Endothelial cell of umbilical vein (primary cell): Measurements from ENCODE around the gene TYW1. TPM values are rescaled to one million over a fixed set of nuclear protein-coding genes. Genes with fewer than 3 reads are reported as not detected.
"Not testable (repeated sequence)": the region's sequence is repeated elsewhere in the genome, so short reads cannot be mapped to it uniquely, and the experiment has no call there.

Source experiments
- BruUV-seq: library from RNA; stranded (reverse); fragments of 400-500 nt; replicated peaks from 2 replicates; lab custom pipeline; 2021; lab: Mats Ljungman, UMichigan
- CTCF ChIA-PET: fragments of 300-600, 350-600 bp; sonication (Branson Sonifier 250); formaldehyde crosslinking; loops from one replicate; lab custom pipeline; 2021; ENCODE audit warnings: antibody characterized with exemption, inconsistent platforms; lab: Charles Lee
- POLR2A ChIA-PET: fragments of 300-600, 350-600 bp; sonication (Branson Sonifier 250); formaldehyde crosslinking; loops from one replicate; lab custom pipeline; 2021; ENCODE audit warnings: antibody characterized with exemption, inconsistent platforms; lab: Charles Lee
- DNase-seq: peaks from one replicate; pipeline ENCODE4 v3.0.0-alpha.2; 2011; ENCODE audit warnings: low read depth, low spot score
- FAIRE-seq: peaks from 2 replicates; lab custom pipeline; 2011; peaks lifted over from hg19 to GRCh38; lab: Jason Lieb, UNC
- H2AFZ ChIP-seq: 2 replicates; pipeline ENCODE4 v1.6.0; 2012; ENCODE audit warnings: low read depth, low read length, control low read depth, inconsistent platforms
- H3K27ac ChIP-seq: 2 replicates; pipeline ENCODE4 v1.5.1; 2011; ENCODE audit warnings: low read depth, mild to moderate bottlenecking, control low read depth, low read length, moderate library complexity; ENCODE audit not compliant: insufficient read depth
- H3K27me3 ChIP-seq, 2 experiments: 2 replicates each; pipeline versions ENCODE4 v1.6.0 to v1.6.1; 2011; ENCODE audit warnings: low read length in 2 of 2, mixed read lengths in 1 of 2; ENCODE audit not compliant: control insufficient read depth in 2 of 2, insufficient read depth in 2 of 2
- H3K36me3 ChIP-seq, 2 experiments: 2 replicates in 1 of 2; 3 replicates in 1 of 2; pipeline ENCODE4 v1.5.1; 2011; ENCODE audit warnings: low read length in 2 of 2, mild to moderate bottlenecking in 1 of 2, moderate library complexity in 1 of 2; ENCODE audit not compliant: control insufficient read depth in 2 of 2, insufficient read depth in 2 of 2; ENCODE audit errors: extremely low read depth in 1 of 2
- H3K4me1 ChIP-seq: 3 replicates; pipeline ENCODE4 v1.5.1; 2011; ENCODE audit warnings: mild to moderate bottlenecking, low read length; ENCODE audit not compliant: control insufficient read depth, insufficient read depth; ENCODE audit errors: extremely low read depth
- H3K4me2 ChIP-seq: 2 replicates; pipeline ENCODE4 v1.6.1; 2011; ENCODE audit warnings: low read length, control low read depth, mixed read lengths; ENCODE audit not compliant: insufficient read depth
- H3K4me3 ChIP-seq, 3 experiments: fragments of 200-600 bp in 1 of 3; sonication (generic), shearing (Covaris generic) in 1 of 3; replicated peaks in 1 of 3; 2 replicates each; pipeline ENCODE4 v1.5.1; 2011 to 2016; ENCODE audit warnings: control low read depth in 3 of 3, low read length in 3 of 3, mild to moderate bottlenecking in 2 of 3, inconsistent platforms in 1 of 3, low read depth in 1 of 3, moderate library complexity in 1 of 3; ENCODE audit not compliant: insufficient read depth in 1 of 3
- H3K79me2 ChIP-seq: 2 replicates; pipeline ENCODE4 v1.6.0; 2012; ENCODE audit warnings: low read length, inconsistent platforms; ENCODE audit not compliant: control insufficient read depth, insufficient read depth
- H3K9ac ChIP-seq: replicated peaks from 2 replicates; pipeline ENCODE3; 2011; ENCODE audit warnings: low read length, control low read depth; ENCODE audit not compliant: insufficient read depth; ENCODE audit errors: extremely low read depth
- H3K9me1 ChIP-seq: replicated peaks from 3 replicates; pipeline ENCODE4 v1.6.0; 2011; ENCODE audit warnings: mild to moderate bottlenecking, low read length; ENCODE audit not compliant: control insufficient read depth, insufficient read depth; ENCODE audit errors: extremely low read depth
- H3K9me3 ChIP-seq: replicated peaks from 2 replicates; pipeline ENCODE4 v1.5.1; 2012; ENCODE audit warnings: low read length, inconsistent platforms; ENCODE audit not compliant: control insufficient read depth, insufficient read depth
- H4K20me1 ChIP-seq: replicated peaks from 2 replicates; pipeline ENCODE3; 2011; ENCODE audit warnings: mild to moderate bottlenecking, low read length; ENCODE audit not compliant: control insufficient read depth, insufficient read depth; ENCODE audit errors: extremely low read depth
- dilution Hi-C: fragments of 300-500 bp; cut with MboI; formaldehyde crosslinking; loops from one replicate; pipeline ENCODE4 v1.15.0; 2019; ENCODE audit warnings: low sequenced_read_pairs; ENCODE audit not compliant: extremely low pct_ligation_motif_present
- intact Hi-C: fragments of 100-400 bp; cut with micrococcal nuclease; formaldehyde crosslinking; loops from one replicate; pipeline ENCODE4 v1.10.0; 2022
- polyA plus RNA-seq, 4 experiments: library from polyadenylated mRNA; depleted of rRNA in 3 of 4; stranded (reverse) in 3 of 4; unstranded in 1 of 4; fragments of >200 nt; gene quantifications; 2 replicates each; pipeline versions ENCODE4 v1.2.1 to v1.2.3, GENCODE V29; 2011 to 2012; ENCODE audit warnings: missing spikeins in 1 of 4
- total RNA-seq: library from RNA; stranded (reverse); gene quantifications from 2 replicates; pipeline ENCODE4 v1.2.3, GENCODE V29; 2021

Gene TYW1
- total and polyA plus RNA-seq, 2 donors (not counting 3 experiments of a cell fraction or from before 2014, with no cell fraction given): 7.7 to 15.9 TPM

- H4K20me1 ChIP-seq, CTCF ChIA-PET: not testable (repeated sequence)
Observed at GRCh38 chr7:67198865-67199526, 202.4 kb downstream of the TYW1 start.

DNA sequence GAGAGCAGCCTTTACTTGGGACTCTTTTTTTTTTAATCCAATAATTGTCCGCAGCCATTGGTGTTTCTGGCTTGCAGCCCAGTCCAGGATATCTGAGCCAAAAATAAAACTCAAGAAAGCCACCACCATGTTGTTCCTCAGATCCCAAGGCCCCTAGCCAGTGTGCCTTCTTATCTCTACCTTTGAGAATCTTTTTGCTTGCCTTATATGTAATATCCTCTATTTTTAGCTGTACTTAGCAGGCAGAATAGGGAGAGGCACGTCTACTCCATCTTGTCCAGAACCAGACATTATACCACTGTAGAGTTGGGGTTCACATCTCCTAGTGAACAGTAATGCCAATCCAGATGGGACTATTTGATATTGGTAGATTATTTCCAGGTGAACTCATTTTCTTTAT, 209.1 kb downstream of the TYW1 start:
- FAIRE-seq, intact Hi-C loops, CTCF ChIA-PET, H2AFZ ChIP-seq, H3K9me3 ChIP-seq, H3K4me1 ChIP-seq, H4K20me1 ChIP-seq, H3K9me1 ChIP-seq, H3K27ac ChIP-seq, H3K27me3 ChIP-seq, DNase-seq, dilution Hi-C loops, H3K36me3 ChIP-seq, H3K4me3 ChIP-seq, H3K79me2 ChIP-seq, BruUV-seq, POLR2A ChIA-PET, H3K4me2 ChIP-seq, H3K9ac ChIP-seq: not testable (repeated sequence)

More at GRCh38 chr7:67198865-67199526, 202.4 kb downstream of the TYW1 start:
- BruUV-seq, H3K27ac ChIP-seq, H2AFZ ChIP-seq, H3K36me3 ChIP-seq, H3K79me2 ChIP-seq, H3K4me1 ChIP-seq, dilution Hi-C loops, H3K9ac ChIP-seq, H3K4me2 ChIP-seq, H3K27me3 ChIP-seq, POLR2A ChIA-PET, FAIRE-seq, DNase-seq, intact Hi-C loops, H3K9me3 ChIP-seq, H3K4me3 ChIP-seq, H3K9me1 ChIP-seq: not testable (repeated sequence)
